ENCODE measurements around the gene NCKAP5L. TPM values are rescaled to one million over a fixed set of nuclear protein-coding genes. Genes with fewer than 3 reads are reported as not detected.

Gene NCKAP5L
- total RNA-seq, 2 donors from 2014 or later, result 2.4 to 4.1 TPM

DNA sequence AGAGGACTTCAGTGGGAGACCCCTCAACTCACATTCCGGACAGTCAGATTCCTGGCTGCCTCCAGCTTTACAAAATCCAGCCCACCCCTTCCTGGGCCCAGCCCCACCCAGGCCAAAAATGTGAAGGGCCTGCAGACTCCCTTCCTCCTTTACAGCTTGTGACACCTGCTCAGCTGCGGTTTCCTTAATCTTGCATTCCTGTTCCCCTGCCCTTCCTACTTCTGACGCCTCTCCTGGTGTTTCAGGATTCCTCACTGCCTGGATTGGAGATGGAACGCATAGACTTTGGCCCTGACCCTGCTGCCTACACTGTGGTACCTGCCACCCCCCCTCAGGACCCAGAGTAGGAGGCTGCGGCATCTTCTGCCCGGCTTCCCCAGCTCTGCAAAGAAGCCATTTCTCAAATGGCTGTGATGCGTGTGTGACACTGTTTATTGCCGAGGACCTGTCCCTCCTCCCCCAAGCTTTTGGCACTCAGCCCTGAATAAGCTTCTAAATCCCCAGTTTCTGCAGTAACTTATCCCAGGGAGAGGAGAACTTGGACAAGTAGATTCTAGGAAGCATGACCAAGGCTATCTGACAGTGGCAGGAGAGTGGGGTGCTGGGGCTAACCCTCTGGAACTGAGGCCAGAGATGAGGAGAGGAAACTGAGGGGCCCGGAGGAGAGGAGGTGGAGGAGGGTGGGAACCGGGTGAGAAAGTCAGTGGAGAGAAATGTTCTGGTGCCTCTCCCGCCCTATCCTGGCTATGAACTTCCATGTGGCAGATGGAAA is 39.5 kb upstream of the NCKAP5L start:
- Histone ChIP-seq H3K4me3 (no peak overlapping the region), H3K9me3 (no peaks in the 10 kb centered on the region), H3K27ac (no peak overlapping the region), H3K27me3 (no peaks in the 10 kb centered on the region), H3K36me3 (no peaks in the 10 kb centered on the region), H3K4me1 (peaks cover 7% of the 10 kb centered on the region), H3K9ac (ENCODE audit: low read depth in 2 of 2, low read length in 2 of 2) (no peak overlapping the region)
- no peak for DNase-seq
- TF ChIP-seq, protein P1, sequence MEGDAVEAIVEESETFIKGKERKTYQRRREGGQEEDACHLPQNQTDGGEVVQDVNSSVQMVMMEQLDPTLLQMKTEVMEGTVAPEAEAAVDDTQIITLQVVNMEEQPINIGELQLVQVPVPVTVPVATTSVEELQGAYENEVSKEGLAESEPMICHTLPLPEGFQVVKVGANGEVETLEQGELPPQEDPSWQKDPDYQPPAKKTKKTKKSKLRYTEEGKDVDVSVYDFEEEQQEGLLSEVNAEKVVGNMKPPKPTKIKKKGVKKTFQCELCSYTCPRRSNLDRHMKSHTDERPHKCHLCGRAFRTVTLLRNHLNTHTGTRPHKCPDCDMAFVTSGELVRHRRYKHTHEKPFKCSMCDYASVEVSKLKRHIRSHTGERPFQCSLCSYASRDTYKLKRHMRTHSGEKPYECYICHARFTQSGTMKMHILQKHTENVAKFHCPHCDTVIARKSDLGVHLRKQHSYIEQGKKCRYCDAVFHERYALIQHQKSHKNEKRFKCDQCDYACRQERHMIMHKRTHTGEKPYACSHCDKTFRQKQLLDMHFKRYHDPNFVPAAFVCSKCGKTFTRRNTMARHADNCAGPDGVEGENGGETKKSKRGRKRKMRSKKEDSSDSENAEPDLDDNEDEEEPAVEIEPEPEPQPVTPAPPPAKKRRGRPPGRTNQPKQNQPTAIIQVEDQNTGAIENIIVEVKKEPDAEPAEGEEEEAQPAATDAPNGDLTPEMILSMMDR (IDR thresholded peaks at IDR 0.05), result no peak
- intact Hi-C loops (cut with DNase I), result loop anchor here (10.0 kb wide), 1 partner anchor 197 kb away; no protein-coding TSS in a partner anchor

DNA sequence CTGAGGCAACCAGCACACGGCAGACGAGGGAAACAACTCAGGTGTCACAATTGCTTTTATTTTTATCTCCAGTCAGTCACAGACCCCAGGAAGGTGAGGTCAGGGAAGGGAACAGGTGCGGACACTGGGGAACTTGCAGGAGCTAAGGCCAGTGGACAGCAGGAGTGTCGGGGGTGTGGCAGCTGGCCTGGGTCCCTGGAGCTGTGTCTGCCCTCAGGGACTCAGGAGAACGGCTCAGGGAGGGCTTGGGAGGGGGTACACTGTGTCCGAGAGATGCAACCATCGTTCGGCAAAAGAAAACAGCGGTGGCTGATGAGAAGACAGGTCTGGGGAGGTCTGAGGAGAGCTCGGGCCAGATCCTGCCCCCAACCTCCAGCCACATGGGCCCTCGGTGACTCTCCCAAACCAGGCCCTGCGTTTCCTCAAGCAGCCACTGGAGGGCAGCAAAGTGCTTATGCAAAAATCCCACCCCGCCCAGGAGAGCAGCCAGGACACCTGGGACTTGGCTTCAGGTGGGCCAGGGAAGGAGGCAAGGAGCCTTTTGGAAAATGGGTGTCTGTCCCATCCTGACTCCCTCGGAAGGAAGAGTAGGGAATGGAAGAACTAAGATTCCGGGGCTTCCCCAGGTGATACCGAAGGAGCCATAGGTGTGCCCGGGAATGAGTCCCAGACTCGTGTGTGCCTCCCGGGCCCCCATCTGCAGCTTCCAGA is 38.8 kb upstream of the NCKAP5L start:
- Histone ChIP-seq H3K9ac (ENCODE audit: low read depth in 2 of 2, low read length in 2 of 2) (no peak overlapping the region), H3K4me1 (peaks cover 7% of the 10 kb centered on the region), H3K36me3 (no peaks in the 10 kb centered on the region), H3K4me3 (no peak overlapping the region), H3K27ac (no peak overlapping the region), H3K9me3 (no peaks in the 10 kb centered on the region), H3K27me3 (no peaks in the 10 kb centered on the region)
- intact Hi-C loops (cut with DNase I), result loop anchor here (10.0 kb wide), 1 partner anchor 198 kb away; no protein-coding TSS in a partner anchor
- peak; percentile 81 for DNase-seq
- TF ChIP-seq, protein P1 (IDR thresholded peaks at IDR 0.05), result peak; percentile 97

DNA sequence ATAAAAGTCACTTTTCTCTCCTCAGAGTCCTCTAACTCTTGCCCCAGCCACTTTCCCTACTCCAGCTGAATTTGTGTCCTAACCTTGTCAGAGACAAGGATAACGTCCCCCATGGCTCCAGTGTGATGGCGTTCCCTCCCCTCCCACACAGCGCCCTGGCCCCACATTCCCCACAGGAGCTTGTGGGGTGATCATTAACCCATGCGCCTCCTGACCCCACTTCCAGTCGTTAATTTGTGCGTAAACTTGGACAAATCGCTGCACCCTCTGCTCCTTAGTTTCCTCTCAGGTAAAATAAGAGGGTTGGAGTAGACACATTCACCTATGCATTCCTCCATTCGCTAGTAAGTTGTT is 37.5 kb upstream of the NCKAP5L start:
- TF ChIP-seq, protein P1 (IDR thresholded peaks at IDR 0.05), result no peak
- no peak overlapping the region for H3K4me3 ChIP-seq
- H3K27me3 ChIP-seq, result no peaks in the 10 kb centered on the region
- H3K27ac ChIP-seq, result no peak overlapping the region
- H3K9ac ChIP-seq (ENCODE audit: low read depth in 2 of 2, low read length in 2 of 2), result no peak overlapping the region
- intact Hi-C loops (cut with DNase I), result loop anchor here (10.0 kb wide), 1 partner anchor 199 kb away; no protein-coding TSS in a partner anchor
- no peak for DNase-seq
- H3K4me1 ChIP-seq, result peaks cover 7% of the 10 kb centered on the region
- H3K36me3 ChIP-seq, result no peaks in the 10 kb centered on the region
- H3K9me3 ChIP-seq, result no peaks in the 10 kb centered on the region

DNA sequence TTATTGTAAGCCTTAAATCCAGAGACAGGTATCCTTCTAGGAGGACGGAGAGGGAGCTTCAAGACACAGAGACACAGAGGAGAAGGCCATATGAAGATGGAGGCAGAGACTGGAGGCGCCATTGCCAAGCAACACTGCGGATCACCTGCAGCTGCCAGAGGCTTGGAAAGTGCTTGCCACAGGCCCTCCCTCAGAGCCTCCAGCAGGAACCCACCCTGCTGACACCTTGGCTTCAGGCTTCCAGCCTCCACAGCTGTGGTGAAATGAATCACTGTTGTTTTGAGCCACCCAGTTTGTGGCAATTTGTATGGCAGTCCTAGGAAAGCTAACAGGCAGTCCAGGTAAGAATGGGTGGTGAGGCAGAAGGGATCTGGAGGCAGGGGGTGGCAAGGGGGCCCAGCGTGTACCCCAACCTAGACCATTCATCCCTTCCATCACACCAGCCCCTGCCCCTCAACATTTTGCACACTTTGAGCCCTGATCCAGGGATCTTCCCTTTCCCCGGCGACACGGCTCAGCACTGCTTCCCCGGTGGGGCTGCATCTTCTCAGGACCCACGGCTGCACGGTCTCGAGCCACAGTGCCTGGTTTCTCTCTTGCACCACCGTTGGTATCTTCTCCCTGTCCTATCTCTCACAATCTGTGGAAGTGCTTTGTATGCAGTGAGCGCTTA is 37.0 kb upstream of the NCKAP5L start:
- peaks cover 7% of the 10 kb centered on the region for H3K4me1 ChIP-seq
- no peaks in the 10 kb centered on the region for H3K27me3 ChIP-seq
- no peak for DNase-seq
- H3K27ac ChIP-seq, result no peak overlapping the region
- intact Hi-C loops (cut with DNase I), result loop anchor here (10.0 kb wide), 1 partner anchor 200 kb away; no protein-coding TSS in a partner anchor
- TF ChIP-seq, protein P1 (IDR thresholded peaks at IDR 0.05), result no peak
- H3K36me3 ChIP-seq, result no peaks in the 10 kb centered on the region
- H3K9ac ChIP-seq (ENCODE audit: low read depth in 2 of 2, low read length in 2 of 2), result no peak overlapping the region
- H3K4me3 ChIP-seq, result no peak overlapping the region
- H3K9me3 ChIP-seq, result no peaks in the 10 kb centered on the region

DNA sequence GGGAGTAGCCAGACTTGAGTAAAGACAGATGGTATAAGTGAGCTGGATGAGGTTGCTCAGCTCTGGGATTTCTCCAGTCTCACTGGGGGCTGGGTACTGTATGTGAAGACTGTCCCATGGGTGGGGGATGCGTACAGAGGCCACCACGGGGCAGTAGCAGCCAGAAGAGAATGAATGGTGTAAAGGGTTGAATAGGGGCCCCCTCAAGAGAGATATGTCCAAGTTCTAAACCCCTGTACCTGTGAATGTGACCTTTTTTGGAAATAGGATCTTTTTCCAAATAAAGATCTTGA is 36.5 kb upstream of the NCKAP5L start:
- DNase-seq, result no peak
- intact Hi-C loops (cut with DNase I), result loop anchor here (10.0 kb wide), 1 partner anchor 200 kb away; no protein-coding TSS in a partner anchor
- no peaks in the 10 kb centered on the region for H3K36me3 ChIP-seq
- H3K4me1 ChIP-seq, result peaks cover 7% of the 10 kb centered on the region
- H3K27me3 ChIP-seq, result no peaks in the 10 kb centered on the region
- no peak overlapping the region for H3K4me3 ChIP-seq
- no peak overlapping the region for H3K9ac ChIP-seq (ENCODE audit: low read depth in 2 of 2, low read length in 2 of 2)
- no peak overlapping the region for H3K27ac ChIP-seq
- TF ChIP-seq, protein P1 (IDR thresholded peaks at IDR 0.05), result no peak
- H3K9me3 ChIP-seq, result no peaks in the 10 kb centered on the region
